Measurements from ENCODE around the gene CAMK2N1. TPM values are rescaled to one million over a fixed set of nuclear protein-coding genes. Genes with fewer than 3 reads are reported as not detected.
A peak's percentile ranks its signal among the peaks of the same experiment; 100 is the strongest.

Gene CAMK2N1
- total RNA-seq, 1 donor: 28.5 TPM

DNA sequence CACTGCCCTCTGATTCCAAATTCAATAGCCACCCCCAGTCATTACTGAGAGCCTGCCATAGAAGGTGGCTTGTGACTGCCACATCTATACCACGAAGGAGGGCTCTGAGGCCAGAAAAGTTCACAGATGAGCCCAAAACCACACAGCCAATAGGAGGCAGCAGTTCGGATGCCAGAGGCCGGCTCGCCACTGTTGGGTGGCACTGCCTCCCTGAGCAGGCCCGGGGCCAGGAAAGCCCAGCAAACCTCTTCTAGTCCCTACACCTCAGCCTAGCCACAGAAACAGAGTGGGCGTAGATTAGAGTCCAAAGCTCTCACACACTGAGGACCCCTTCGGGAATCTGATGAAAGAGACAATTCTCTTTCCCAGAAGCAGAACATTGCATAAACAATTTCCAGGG, 5.9 kb upstream of the CAMK2N1 start:
- no peak for DNase-seq (ENCODE audit: low read depth)

DNA sequence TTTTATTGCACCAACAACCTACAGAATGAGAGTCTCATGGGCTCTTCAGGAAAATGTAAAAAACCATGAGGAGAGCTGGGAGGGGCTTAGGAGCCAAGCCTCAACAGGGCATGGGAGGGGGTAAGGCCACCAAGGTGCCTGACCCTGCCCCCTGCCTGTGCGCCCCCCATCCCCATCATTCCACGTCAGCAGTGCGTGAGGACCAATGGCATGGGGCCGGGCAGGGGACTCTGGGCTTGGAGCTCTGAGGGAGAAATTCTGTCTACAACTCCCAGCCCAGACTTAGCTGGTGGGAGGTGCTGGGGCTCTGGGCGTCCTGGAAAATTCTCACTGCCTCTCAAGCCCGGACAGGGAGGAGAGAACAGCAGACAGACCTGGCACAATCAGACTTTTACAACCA, 5.2 kb upstream of the CAMK2N1 start:
- H3K4me3 ChIP-seq (ENCODE audit: low read depth, low read length): no peak overlapping the region
- TF ChIP-seq, protein P1, sequence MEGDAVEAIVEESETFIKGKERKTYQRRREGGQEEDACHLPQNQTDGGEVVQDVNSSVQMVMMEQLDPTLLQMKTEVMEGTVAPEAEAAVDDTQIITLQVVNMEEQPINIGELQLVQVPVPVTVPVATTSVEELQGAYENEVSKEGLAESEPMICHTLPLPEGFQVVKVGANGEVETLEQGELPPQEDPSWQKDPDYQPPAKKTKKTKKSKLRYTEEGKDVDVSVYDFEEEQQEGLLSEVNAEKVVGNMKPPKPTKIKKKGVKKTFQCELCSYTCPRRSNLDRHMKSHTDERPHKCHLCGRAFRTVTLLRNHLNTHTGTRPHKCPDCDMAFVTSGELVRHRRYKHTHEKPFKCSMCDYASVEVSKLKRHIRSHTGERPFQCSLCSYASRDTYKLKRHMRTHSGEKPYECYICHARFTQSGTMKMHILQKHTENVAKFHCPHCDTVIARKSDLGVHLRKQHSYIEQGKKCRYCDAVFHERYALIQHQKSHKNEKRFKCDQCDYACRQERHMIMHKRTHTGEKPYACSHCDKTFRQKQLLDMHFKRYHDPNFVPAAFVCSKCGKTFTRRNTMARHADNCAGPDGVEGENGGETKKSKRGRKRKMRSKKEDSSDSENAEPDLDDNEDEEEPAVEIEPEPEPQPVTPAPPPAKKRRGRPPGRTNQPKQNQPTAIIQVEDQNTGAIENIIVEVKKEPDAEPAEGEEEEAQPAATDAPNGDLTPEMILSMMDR (IDR thresholded peaks at IDR 0.05; ENCODE audit: insufficient read depth, low read length): no peak
- DNase-seq (ENCODE audit: low read depth): no peak

More for the DNA sequence above, 5.9 kb upstream of the CAMK2N1 start:
- no peak overlapping the region for H3K4me3 ChIP-seq (ENCODE audit: low read depth, low read length)
- TF ChIP-seq, protein P1 (IDR thresholded peaks at IDR 0.05; ENCODE audit: insufficient read depth, low read length): no peak

DNA sequence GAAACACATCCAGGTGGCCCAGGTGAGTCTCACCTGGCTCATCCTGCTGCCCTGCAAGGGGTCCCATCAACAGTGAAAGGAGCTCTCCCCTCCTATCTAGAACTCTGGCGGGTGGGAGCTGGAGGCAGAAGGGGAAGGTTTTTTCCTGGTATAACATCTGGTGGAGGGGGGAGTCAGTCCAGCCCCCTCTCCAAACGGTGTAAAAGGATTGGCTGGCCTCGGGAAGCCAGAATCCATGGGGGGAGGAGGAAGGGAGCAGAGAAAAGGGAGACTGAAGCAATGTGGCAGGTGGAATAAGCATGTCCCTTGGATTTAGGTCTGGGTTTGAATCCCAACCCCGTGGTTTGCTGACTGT, 1.2 kb upstream of the CAMK2N1 start:
- TF ChIP-seq, protein P1 (IDR thresholded peaks at IDR 0.05; ENCODE audit: insufficient read depth, low read length): no peak
- H3K4me3 ChIP-seq (ENCODE audit: low read depth, low read length): no peak overlapping the region
- DNase-seq (ENCODE audit: low read depth): no peak

DNA sequence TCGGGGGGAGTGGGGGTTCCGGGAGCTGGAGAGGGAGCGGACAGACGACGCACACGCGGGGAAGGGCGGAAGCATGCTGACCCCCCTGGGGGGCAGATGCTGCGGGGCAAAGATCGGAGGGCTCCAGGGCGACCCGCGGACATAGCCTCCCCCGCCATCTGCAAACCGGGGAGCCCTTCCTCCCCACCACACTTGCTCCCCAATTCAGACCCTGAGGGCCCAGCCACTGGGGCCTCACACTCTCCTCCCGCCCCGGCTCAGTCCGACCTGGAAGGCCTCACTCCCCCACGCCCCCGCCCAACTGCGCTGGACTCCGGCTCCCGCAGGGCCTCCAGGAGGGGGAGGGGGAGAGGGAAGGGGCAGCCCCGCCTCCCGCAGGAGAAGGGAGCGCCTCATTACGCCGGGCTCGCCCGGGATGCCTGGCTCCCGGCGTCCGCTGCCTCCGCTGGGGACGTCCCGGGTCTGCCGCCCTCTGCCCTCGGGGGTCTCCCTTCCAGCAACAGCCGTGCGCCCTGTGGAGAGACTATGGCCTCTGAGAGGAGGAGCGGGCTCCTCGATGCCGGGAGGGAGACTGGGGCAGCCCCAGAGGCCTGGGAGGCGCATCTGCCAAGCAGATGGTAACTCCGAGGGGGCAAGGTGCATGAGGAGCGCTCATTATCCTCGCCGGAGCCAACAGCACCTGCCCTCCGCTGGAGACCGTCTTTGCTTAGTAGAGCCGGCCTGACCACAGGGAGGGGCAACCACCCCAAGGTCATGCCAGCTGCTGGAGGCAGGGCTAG, 636 bp upstream of the CAMK2N1 start:
- H3K4me3 ChIP-seq (ENCODE audit: low read depth, low read length): peak overlapping the region; percentile 79
- peak; percentile 50 for DNase-seq (ENCODE audit: low read depth)
- TF ChIP-seq, protein P1 (IDR thresholded peaks at IDR 0.05; ENCODE audit: insufficient read depth, low read length): no peak

DNA sequence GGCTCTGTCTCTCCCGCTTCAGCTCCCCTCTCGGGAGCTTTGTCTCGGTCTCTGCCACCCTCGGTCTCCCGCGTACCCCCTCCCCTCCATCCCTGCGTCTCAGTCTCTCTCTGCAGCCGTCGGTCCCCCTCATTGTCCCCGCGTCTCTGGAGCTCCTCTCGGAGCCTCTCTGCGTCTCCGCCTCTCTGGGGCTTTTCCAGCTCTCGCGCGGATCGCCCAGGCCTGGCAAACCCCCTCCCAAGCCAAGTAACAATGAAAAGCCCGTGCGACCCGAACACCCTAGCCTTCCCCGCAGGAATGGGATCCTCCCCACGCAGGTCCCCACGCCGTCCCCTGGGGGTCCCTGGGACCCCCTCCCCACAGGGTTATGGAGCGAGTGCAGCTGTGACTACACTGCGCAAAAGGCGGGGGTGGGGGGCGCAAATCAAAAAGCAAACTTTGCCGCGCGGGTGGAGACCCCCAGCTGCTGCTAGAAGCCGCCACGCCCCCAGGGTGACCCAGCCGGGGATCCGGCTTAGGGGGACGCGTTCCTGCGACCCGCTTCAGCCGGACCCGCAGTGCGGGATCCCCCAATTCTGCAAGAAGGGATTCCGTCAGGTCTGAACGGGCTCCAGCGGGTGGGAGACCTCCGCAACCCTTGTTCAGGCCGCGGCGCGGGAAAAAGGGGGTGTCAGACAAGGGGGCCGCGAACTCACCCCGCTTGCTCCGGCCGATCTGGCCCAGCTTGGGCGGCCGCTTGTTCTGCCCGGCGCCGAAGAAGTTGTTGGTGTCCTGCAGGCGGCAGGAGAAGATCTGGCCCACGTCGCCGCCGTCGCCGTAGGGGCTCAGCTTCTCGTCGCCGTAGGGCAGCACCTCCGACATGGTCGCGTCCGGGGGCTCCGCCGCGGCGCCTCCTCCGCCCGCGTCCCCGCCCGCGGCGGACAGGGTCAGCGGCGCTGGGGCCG, 1.2 kb downstream of the CAMK2N1 start:
- H3K4me3 ChIP-seq (ENCODE audit: low read depth, low read length): peak overlapping the region; percentile 79
- TF ChIP-seq, protein P1 (IDR thresholded peaks at IDR 0.05; ENCODE audit: insufficient read depth, low read length): no peak
- DNase-seq (ENCODE audit: low read depth): peak; percentile 30

DNA sequence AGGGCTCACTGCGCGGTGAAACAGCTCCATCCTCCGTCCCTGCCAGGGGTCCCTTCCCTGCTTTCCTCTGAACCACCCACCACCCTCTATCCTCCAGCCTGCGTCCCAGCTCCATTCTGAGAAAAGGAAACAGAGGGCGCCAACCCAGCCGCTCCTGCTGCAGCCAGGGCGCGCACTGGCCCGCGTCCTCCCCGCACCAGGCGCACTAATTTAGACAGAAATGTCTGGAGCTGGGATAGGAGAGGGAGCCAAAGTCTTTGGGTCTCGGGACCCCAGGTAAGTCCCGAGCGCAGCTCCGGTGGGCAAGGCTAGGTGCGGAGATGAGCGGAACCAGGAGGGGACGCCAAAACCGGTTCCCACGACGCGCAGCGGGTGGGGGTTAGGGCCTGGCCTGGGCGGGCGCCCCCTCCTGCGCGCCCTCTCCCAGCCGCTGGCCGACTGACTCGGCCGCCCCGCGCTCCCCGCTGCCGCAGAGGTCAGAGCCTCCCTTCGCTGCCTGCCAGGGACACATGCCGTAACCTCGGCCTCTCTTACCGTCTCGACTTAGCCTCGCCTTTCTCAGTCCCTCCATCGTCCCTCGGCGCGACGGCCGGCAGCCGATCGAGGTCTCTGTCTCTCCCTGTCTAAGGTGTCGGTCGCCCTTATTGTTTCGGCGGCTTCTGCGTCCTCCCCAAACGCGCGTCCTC, 2.0 kb downstream of the CAMK2N1 start:
- peak; percentile 43 for DNase-seq (ENCODE audit: low read depth)
- peak overlapping the region; percentile 79 for H3K4me3 ChIP-seq (ENCODE audit: low read depth, low read length)
- TF ChIP-seq, protein P1 (IDR thresholded peaks at IDR 0.05; ENCODE audit: insufficient read depth, low read length): peak; percentile 16

Measured in fibroblast of the aortic adventitia (primary cell).